Muscle of arm (tissue), 12 donors: ENCODE measurements around the gene MTARC2. TPM values are rescaled to one million over a fixed set of nuclear protein-coding genes. Genes with fewer than 3 reads are reported as not detected.

Experiments
- DNase-seq: peaks from one replicate; pipeline ENCODE4 v3.0.0-alpha.2; 2013
- polyA plus RNA-seq, 12 donors: library from polyadenylated mRNA; unstranded; fragments of 120-200 nt; gene quantifications; one replicate each; pipeline ENCODE4 v1.2.1, GENCODE V29; 2013; ENCODE audit not compliant: insufficient read length in 12 of 12

Gene MTARC2
- polyA plus RNA-seq, 12 donors: 12.6 to 67.9 (median 18.6) TPM; not detected in 1

- DNase-seq: no peak
Measured at GRCh38 chr1:220825819-220826551, 77.9 kb downstream of the MTARC2 start.

- no peak for DNase-seq
Measured at GRCh38 chr1:220826729-220827128, 78.6 kb downstream of the MTARC2 start.

- DNase-seq: no peak
Measured at GRCh38 chr1:220827445-220828178, 79.5 kb downstream of the MTARC2 start.

GRCh38 chr1:220828179-220828490, 80.0 kb downstream of the MTARC2 start:
- no peak for DNase-seq

GRCh38 chr1:220828950-220829586, 80.9 kb downstream of the MTARC2 start:
- no peak for DNase-seq

GRCh38 chr1:220833436-220833835, 85.3 kb downstream of the MTARC2 start:
- no peak for DNase-seq

Other genes with a start within 250 kb of the MTARC2 start
- gene MARK1, start 220.2 kb upstream of the MTARC2 start, polyA plus RNA-seq: 10 to 100 TPM in 8 of 12 donors, 1 to 10 TPM in 3, not detected in 1; 7.8 to 15.8 (median 12.7) TPM
- gene C1orf115, start 58.0 kb upstream of the MTARC2 start, polyA plus RNA-seq: 10 to 100 TPM in 9 of 12 donors, 1 to 10 TPM in 2, not detected in 1; 9.0 to 22.1 (median 11.5) TPM
- 1 to 10 TPM in 10 of 12 donors, not detected in 2; 4.1 to 9.9 (median 7.6) TPM for gene MTARC1, start 38.6 kb downstream of the MTARC2 start, polyA plus RNA-seq
- gene HLX, start 131.1 kb downstream of the MTARC2 start, polyA plus RNA-seq: 10 to 100 TPM in 10 of 12 donors, 1 to 10 TPM in 1, not detected in 1; 9.1 to 25.0 (median 15.3) TPM